Activated CD8-positive, alpha-beta memory T cell treated with anti-CD3 and anti-CD28 coated beads for 48 hours (primary cell): ENCODE measurements around the gene CD6.
A peak's percentile ranks its signal among the peaks of the same experiment; 100 is the strongest.
"Not testable (repeated sequence)": the region's sequence is repeated elsewhere in the genome, so short reads cannot be mapped to it uniquely, and the experiment has no call there.

Experiments used
- DNase-seq, 3 experiments: peaks; one replicate each; pipeline ENCODE4 v3.0.0-alpha.2; 2020; ENCODE audit warnings: low read depth in 2 of 3, low spot score in 2 of 3

Gene CD6

GRCh38 chr11:61053191-61053590 is 81.7 kb downstream of the CD6 start:
- no peak for DNase-seq

- no peak for DNase-seq
Observed at GRCh38 chr11:61054513-61054912, 83.0 kb downstream of the CD6 start.

- no peak for DNase-seq
Observed at GRCh38 chr11:61054927-61055562, 83.6 kb downstream of the CD6 start.

GRCh38 chr11:61055776-61056175 is 84.3 kb downstream of the CD6 start:
- DNase-seq = no peak

GRCh38 chr11:61056571-61056970 is 85.1 kb downstream of the CD6 start:
- DNase-seq = no peak

GRCh38 chr11:61056981-61057380 is 85.5 kb downstream of the CD6 start:
- no peak for DNase-seq

- DNase-seq = no peak
Observed at GRCh38 chr11:61057615-61058014, 86.1 kb downstream of the CD6 start.

- no peak for DNase-seq
Observed at GRCh38 chr11:61058583-61059259, 87.2 kb downstream of the CD6 start.

GRCh38 chr11:61059260-61059752 is 87.8 kb downstream of the CD6 start:
- DNase-seq = no peak

- DNase-seq = peak in 2 of 3 experiments; percentile 60 to 67
Observed at GRCh38 chr11:61061081-61061826, 89.8 kb downstream of the CD6 start.

GRCh38 chr11:61062181-61062930 is 90.9 kb downstream of the CD6 start:
- DNase-seq = no peak

- DNase-seq = not testable (repeated sequence)
Observed at GRCh38 chr11:61065236-61065635, 93.8 kb downstream of the CD6 start.

- DNase-seq = no peak
Observed at GRCh38 chr11:61065955-61066638, 94.6 kb downstream of the CD6 start.

- DNase-seq = no peak
Observed at GRCh38 chr11:61066645-61067044, 95.2 kb downstream of the CD6 start.

- no peak for DNase-seq
Observed at GRCh38 chr11:61067782-61068446, 96.4 kb downstream of the CD6 start.

GRCh38 chr11:61068581-61068980 is 97.1 kb downstream of the CD6 start:
- DNase-seq = no peak

GRCh38 chr11:61069427-61069826 is 97.9 kb downstream of the CD6 start:
- no peak for DNase-seq
